RWPE2 (cell line): ENCODE results near the gene ARFGEF3.

Source experiments
- ATAC-seq: fragments of 200-7000 bp; cut with Tn5 transposase; 3 replicates; pipeline ENCODE4 v1.9.1; 2021; ENCODE audit warnings: low read depth
- DNase-seq: peaks from one replicate; pipeline ENCODE4 v3.0.0-alpha.2; 2020; ENCODE audit warnings: low spot score
- H3K27ac ChIP-seq: fragments of 450-650 bp; 2 replicates; pipeline ENCODE4 v1.5.1; 2017; ENCODE audit warnings: mild to moderate bottlenecking; ENCODE audit not compliant: poor library complexity, severe bottlenecking
- H3K27me3 ChIP-seq: fragments of 250-450 bp; sonication (Bioruptor Pico); 2 replicates; pipeline ENCODE4 v1.5.1; 2021; ENCODE audit warnings: mild to moderate bottlenecking, moderate library complexity; ENCODE audit not compliant: insufficient read depth, poor library complexity, severe bottlenecking
- H3K36me3 ChIP-seq: fragments of 250-450 bp; sonication (Bioruptor Pico); 2 replicates; pipeline ENCODE4 v1.5.1; 2020; ENCODE audit warnings: low read depth, mild to moderate bottlenecking, moderate library complexity
- H3K4me1 ChIP-seq: fragments of 250-450 bp; sonication (Bioruptor Pico); 2 replicates; pipeline ENCODE4 v1.5.1; 2021; ENCODE audit warnings: mild to moderate bottlenecking, moderate library complexity; ENCODE audit not compliant: insufficient read depth, poor library complexity, severe bottlenecking
- H3K4me3 ChIP-seq: fragments of 250-450 bp; sonication (Bioruptor Pico); 2 replicates; pipeline ENCODE4 v1.5.1; 2021; ENCODE audit warnings: mild to moderate bottlenecking, moderate library complexity; ENCODE audit not compliant: severe bottlenecking
- H3K9me3 ChIP-seq: fragments of 250-450 bp; sonication (Bioruptor Pico); 2 replicates; pipeline ENCODE4 v1.5.1; 2021; ENCODE audit warnings: mild to moderate bottlenecking, moderate library complexity; ENCODE audit not compliant: severe bottlenecking
- CTCF ChIP-seq: fragments of 450-650 bp; IDR thresholded peaks from one replicate; pipeline ENCODE4 v1.5.1; 2017; ENCODE audit warnings: mild to moderate bottlenecking, moderate library complexity; ENCODE audit not compliant: poor library complexity, severe bottlenecking

The ARFGEF3 gene

GRCh38 chr6:138182939-138183789 lies 21.4 kb downstream of the ARFGEF3 start:
- ATAC-seq (no peak), DNase-seq (no peak)
- H3K4me1 ChIP-seq, result no peaks in the 10 kb centered on the region
- H3K27ac ChIP-seq, result no peak overlapping the region
- TF ChIP-seq CTCF, result no peak
- H3K27me3 ChIP-seq, result no peaks in the 10 kb centered on the region
- no peak overlapping the region for H3K4me3 ChIP-seq
- no peaks in the 10 kb centered on the region for H3K9me3 ChIP-seq
- no peaks in the 10 kb centered on the region for H3K36me3 ChIP-seq

GRCh38 chr6:138183790-138184134 lies 22.0 kb downstream of the ARFGEF3 start:
- Histone ChIP-seq H3K9me3 (no peaks in the 10 kb centered on the region), H3K36me3 (no peaks in the 10 kb centered on the region), H3K4me3 (no peak overlapping the region), H3K4me1 (no peaks in the 10 kb centered on the region), H3K27me3 (no peaks in the 10 kb centered on the region), H3K27ac (no peak overlapping the region)
- TF ChIP-seq CTCF, result no peak
- DNase-seq (no peak), ATAC-seq (no peak)

GRCh38 chr6:138184230-138184629 lies 22.5 kb downstream of the ARFGEF3 start:
- Histone ChIP-seq H3K27me3 (no peaks in the 10 kb centered on the region), H3K27ac (no peak overlapping the region), H3K36me3 (no peaks in the 10 kb centered on the region), H3K4me1 (no peaks in the 10 kb centered on the region), H3K9me3 (no peaks in the 10 kb centered on the region), H3K4me3 (no peak overlapping the region)
- ATAC-seq (no peak), DNase-seq (no peak)
- no peak for TF ChIP-seq CTCF

GRCh38 chr6:138187156-138187555 lies 25.4 kb downstream of the ARFGEF3 start:
- DNase-seq (no peak), ATAC-seq (no peak)
- H3K27me3 ChIP-seq, result no peaks in the 10 kb centered on the region
- no peak overlapping the region for H3K4me3 ChIP-seq
- H3K9me3 ChIP-seq, result no peaks in the 10 kb centered on the region
- H3K27ac ChIP-seq, result no peak overlapping the region
- no peaks in the 10 kb centered on the region for H3K36me3 ChIP-seq
- H3K4me1 ChIP-seq, result no peaks in the 10 kb centered on the region
- TF ChIP-seq CTCF, result no peak

- Histone ChIP-seq H3K27me3 (no peaks in the 10 kb centered on the region), H3K4me1 (no peaks in the 10 kb centered on the region), H3K4me3 (no peak overlapping the region), H3K9me3 (no peaks in the 10 kb centered on the region), H3K27ac (no peak overlapping the region), H3K36me3 (no peaks in the 10 kb centered on the region)
- TF ChIP-seq CTCF, result no peak
- ATAC-seq (no peak), DNase-seq (no peak)
Observed at GRCh38 chr6:138188278-138188941, 26.7 kb downstream of the ARFGEF3 start.
